ENCODE results near the gene DGKE.

DNA sequence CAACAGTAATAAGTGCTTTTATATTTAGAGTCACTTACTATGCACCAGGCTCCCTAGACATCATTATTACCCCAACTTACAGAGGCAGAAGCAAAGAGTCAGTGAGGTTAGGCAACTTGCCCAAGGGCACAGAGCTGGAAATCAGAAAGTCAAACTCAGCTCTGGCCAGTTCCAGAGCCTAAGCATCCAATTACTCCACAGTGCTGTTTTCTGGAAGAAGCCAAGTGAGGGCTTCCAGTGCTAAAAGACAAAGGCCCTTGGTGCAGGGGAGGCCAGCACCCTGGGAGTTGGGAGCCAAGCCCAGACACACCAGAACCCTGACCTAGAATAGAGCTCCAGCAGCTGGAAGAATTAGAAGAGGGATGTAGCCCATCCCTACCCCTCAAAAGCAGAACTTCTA is 40.4 kb upstream of the DGKE start:
- TF ChIP-seq CTCF (IDR thresholded peaks at IDR 0.05; ENCODE audit: low read length) (no peak), EZH2 (optimal IDR thresholded peaks at IDR 0.05; ENCODE audit: low read depth, low read length) (no peak)

Measured in MM.1S (cell line).